IMR-90 (cell line): ENCODE data around the gene SEC14L1. TPM values are rescaled to one million over a fixed set of nuclear protein-coding genes. Genes with fewer than 3 reads are reported as not detected.

Source experiments
- ATAC-seq: fragments of 200-7000 bp; cut with Tn5 transposase; 2 replicates; pipeline ENCODE4 v1.9.1; 2020; ENCODE audit warnings: low read depth, mild to moderate bottlenecking, moderate library complexity
- BruUV-seq: library from RNA; stranded (reverse); fragments of 400-500 nt; replicated peaks from 2 replicates; lab custom pipeline; 2021; lab: Mats Ljungman, UMichigan
- CTCF ChIA-PET: fragments of 300-600 bp; formaldehyde crosslinking; extraction: SDS; loops from one replicate; lab custom pipeline; 2021; ENCODE audit warnings: antibody characterized with exemption; lab: Yijun Ruan, JAX
- POLR2A ChIA-PET: fragments of 300-600 bp; sonication (Branson Sonifier 250); formaldehyde crosslinking; loops from one replicate; lab custom pipeline; 2022; ENCODE audit warnings: antibody characterized with exemption; ENCODE audit not compliant: unreplicated experiment; lab: Charles Lee
- DNase-seq: peaks from one replicate; pipeline ENCODE4 v3.0.0; 2013
- H2AFZ ChIP-seq: replicated peaks from 2 replicates; pipeline ENCODE3; 2013; ENCODE audit warnings: low read length, mild to moderate bottlenecking; ENCODE audit not compliant: poor library complexity
- H2AK5ac ChIP-seq: 2 replicates; pipeline ENCODE4 v1.6.1; 2013; ENCODE audit warnings: low read depth, low read length, inconsistent platforms
- H2AK9ac ChIP-seq: replicated peaks from 2 replicates; pipeline ENCODE3; 2013; ENCODE audit warnings: mild to moderate bottlenecking, low read depth, low read length, moderate library complexity; ENCODE audit not compliant: poor library complexity
- H2BK120ac ChIP-seq: 2 replicates; pipeline ENCODE4 v1.6.1; 2013; ENCODE audit warnings: low read depth, low read length, inconsistent platforms
- H2BK15ac ChIP-seq: 3 replicates; pipeline ENCODE4 v1.6.1; 2013; ENCODE audit warnings: low read depth, low read length, inconsistent platforms
- H2BK20ac ChIP-seq: 2 replicates; pipeline ENCODE4 v1.6.1; 2013; ENCODE audit warnings: low read depth, mild to moderate bottlenecking, inconsistent platforms, low read length, moderate library complexity
- H2BK5ac ChIP-seq: 2 replicates; pipeline ENCODE4 v1.6.1; 2013; ENCODE audit warnings: mild to moderate bottlenecking, low read depth, low read length, inconsistent platforms; ENCODE audit not compliant: poor library complexity, severe bottlenecking
- H3K14ac ChIP-seq: replicated peaks from 2 replicates; pipeline ENCODE4 v1.6.1; 2013; ENCODE audit warnings: low read depth, low read length, inconsistent platforms
- H3K18ac ChIP-seq: 2 replicates; pipeline ENCODE4 v1.6.1; 2013; ENCODE audit warnings: low read depth, low read length, control low read depth
- H3K23ac ChIP-seq: 2 replicates; pipeline ENCODE4 v1.6.1; 2013; ENCODE audit warnings: low read depth, low read length, inconsistent platforms
- H3K27ac ChIP-seq: 2 replicates; pipeline ENCODE4 v1.5.1; 2013; ENCODE audit warnings: mild to moderate bottlenecking, control low read depth, low read length; ENCODE audit not compliant: insufficient read depth
- H3K27me3 ChIP-seq: 2 replicates; pipeline ENCODE4 v1.6.1; 2013; ENCODE audit warnings: low read length; ENCODE audit not compliant: control insufficient read depth, insufficient read depth
- H3K36me3 ChIP-seq: 2 replicates; pipeline ENCODE4 v1.6.1; 2013; ENCODE audit warnings: low read length, mixed read lengths; ENCODE audit not compliant: control insufficient read depth, insufficient read depth
- H3K4ac ChIP-seq: 2 replicates; pipeline ENCODE4 v1.6.1; 2013; ENCODE audit warnings: low read depth, low read length, inconsistent platforms
- H3K4me1 ChIP-seq: 2 replicates; pipeline ENCODE4 v1.6.1; 2013; ENCODE audit warnings: low read length, mixed read lengths; ENCODE audit not compliant: control insufficient read depth, insufficient read depth
- H3K4me2 ChIP-seq: 2 replicates; pipeline ENCODE4 v1.6.1; 2013; ENCODE audit warnings: low read depth, mild to moderate bottlenecking, control low read depth, low read length, moderate library complexity
- H3K4me3 ChIP-seq: 2 replicates; pipeline ENCODE4 v1.5.1; 2013; ENCODE audit warnings: low read depth, mild to moderate bottlenecking, control low read depth, low read length, moderate library complexity; ENCODE audit not compliant: insufficient read depth
- H3K56ac ChIP-seq: 2 replicates; pipeline ENCODE4 v1.6.1; 2013; ENCODE audit warnings: low read length, inconsistent platforms; ENCODE audit not compliant: insufficient read depth; ENCODE audit errors: extremely low read depth
- H3K79me1 ChIP-seq, 2 experiments: 2 replicates each; pipeline ENCODE4 v1.6.1; 2013; ENCODE audit warnings: low read length in 2 of 2, inconsistent platforms in 1 of 2, low read depth in 1 of 2
- H3K9ac ChIP-seq: 2 replicates; pipeline ENCODE4 v1.6.1; 2013; ENCODE audit warnings: low read depth, low read length, control low read depth
- H3K9me1 ChIP-seq: 2 replicates; pipeline ENCODE4 v1.6.1; 2013; ENCODE audit warnings: low read length, inconsistent platforms; ENCODE audit not compliant: insufficient read depth
- H3K9me3 ChIP-seq: 2 replicates; pipeline ENCODE4 v1.6.1; 2013; ENCODE audit warnings: low read length; ENCODE audit not compliant: control insufficient read depth, insufficient read depth
- H4K20me1 ChIP-seq: 2 replicates; pipeline ENCODE4 v1.6.1; 2013; ENCODE audit warnings: low read length, inconsistent platforms; ENCODE audit not compliant: insufficient read depth
- H4K5ac ChIP-seq: 2 replicates; pipeline ENCODE4 v1.6.1; 2013; ENCODE audit warnings: mild to moderate bottlenecking, low read depth, low read length, control low read depth
- H4K8ac ChIP-seq, 2 experiments: 2 replicates each; pipeline ENCODE4 v1.6.1; 2013; ENCODE audit warnings: low read depth in 2 of 2, low read length in 2 of 2, control low read depth in 1 of 2, inconsistent platforms in 1 of 2
- H4K91ac ChIP-seq: 2 replicates; pipeline ENCODE4 v1.6.1; 2013; ENCODE audit warnings: low read depth, low read length, inconsistent platforms; ENCODE audit not compliant: insufficient read depth
- BHLHE40 ChIP-seq: fragments of 150-350 bp; IDR thresholded peaks from 2 replicates; pipeline ENCODE4 v1.6.1; 2016; ENCODE audit warnings: mild to moderate bottlenecking, low read depth, low read length
- CEBPB ChIP-seq: IDR thresholded peaks from 2 replicates; pipeline ENCODE4 v1.6.1; 2012; ENCODE audit warnings: low read depth, low read length, improper control_type of control experiment
- MAFK ChIP-seq: IDR thresholded peaks from 2 replicates; pipeline ENCODE4 v1.6.1; 2012; ENCODE audit warnings: low read depth, low read length, improper control_type of control experiment
- MAZ ChIP-seq: IDR thresholded peaks from 2 replicates; pipeline ENCODE4 v1.6.1; 2012; ENCODE audit warnings: low read depth, mild to moderate bottlenecking, low read length, improper control_type of control experiment, moderate library complexity, borderline replicate concordance
- MXI1 ChIP-seq: IDR thresholded peaks from 2 replicates; pipeline ENCODE4 v1.6.1; 2012; ENCODE audit warnings: low read depth, mild to moderate bottlenecking, low read length, moderate library complexity, borderline replicate concordance
- NFE2L2 ChIP-seq: fragments of 150-350 bp; IDR thresholded peaks from 2 replicates; pipeline ENCODE4 v1.6.1; 2016; ENCODE audit warnings: low read depth, mild to moderate bottlenecking, low read length
- RAD21 ChIP-seq: IDR thresholded peaks from 2 replicates; pipeline ENCODE4 v1.6.1; 2012; ENCODE audit warnings: low read length, improper control_type of control experiment
- RCOR1 ChIP-seq: IDR thresholded peaks from 2 replicates; pipeline ENCODE4 v1.6.1; 2012; ENCODE audit warnings: mild to moderate bottlenecking, low read length, improper control_type of control experiment; ENCODE audit not compliant: insufficient replicate concordance
- RFX5 ChIP-seq: IDR thresholded peaks from 2 replicates; pipeline ENCODE4 v1.8.0; 2012; ENCODE audit warnings: low read depth, mild to moderate bottlenecking, low read length, moderate library complexity
- SMC3 ChIP-seq: fragments of 150-350 bp; IDR thresholded peaks from 2 replicates; pipeline ENCODE4 v1.6.1; 2016; ENCODE audit warnings: low read depth, mild to moderate bottlenecking, antibody characterized with exemption, low read length, moderate library complexity
- WGBS, 2 experiments: methylation state at CpG; one replicate each; pipeline versions ENCODE4 v1.1.5 to v1.1.7; 2013; ENCODE audit warnings: missing lambda C conversion rate in 2 of 2; ENCODE audit not compliant: insufficient read length in 1 of 2; ENCODE audit errors: extremely low coverage in 2 of 2; 5-methylcytosine and 5-hydroxymethylcytosine counted together
- dilution Hi-C: fragments of 300-500 bp; cut with HindIII; formaldehyde crosslinking; loops from one replicate; pipeline ENCODE4 v1.14.3; 2018; ENCODE audit warnings: low sequenced_read_pairs; ENCODE audit not compliant: unreplicated experiment
- in situ Hi-C: fragments of 300-500 bp; cut with MboI; formaldehyde crosslinking; loops from 3 replicates; pipeline ENCODE4 v1.14.3; 2019; ENCODE audit warnings: low sequenced_read_pairs, inconsistent platforms, mixed read lengths
- intact Hi-C: fragments of 100-400 bp; cut with micrococcal nuclease; formaldehyde crosslinking; loops from 2 replicates; pipeline ENCODE4 v1.10.0; 2022
- polyA plus RNA-seq, 3 experiments: library from polyadenylated mRNA; depleted of rRNA; stranded (reverse); fragments of >200 nt; gene quantifications; 2 replicates each; pipeline ENCODE4 v1.2.3, GENCODE V29; 2012; ENCODE audit warnings: low replicate concordance in 1 of 3
- total RNA-seq: library from RNA; depleted of rRNA; stranded (reverse); fragments of >200 nt; gene quantifications from 2 replicates; pipeline ENCODE4 v1.2.3, GENCODE V29; 2012
- TF ChIP-seq, protein P1 (sequence below): fragments of 150-350 bp; IDR thresholded peaks from 2 replicates; pipeline ENCODE4 v1.6.1; 2017; ENCODE audit warnings: mild to moderate bottlenecking, antibody characterized with exemption, low read length, low read depth
- TF ChIP-seq, protein P2 (sequence below): conservative IDR thresholded peaks from 2 replicates; pipeline ENCODE4 v1.5.1; 2012; ENCODE audit warnings: mild to moderate bottlenecking, low read depth, low read length, improper control_type of control experiment
- TF ChIP-seq, protein P3 (sequence below): fragments of 150-350 bp; IDR thresholded peaks from 2 replicates; pipeline ENCODE4 v1.6.1; 2016; ENCODE audit warnings: low read depth, mild to moderate bottlenecking, low read length, moderate library complexity, borderline replicate concordance

Gene SEC14L1
- total and polyA plus RNA-seq, 2 of the 4 experiments (the other 2 are of a cell fraction), result 24.9 to 35.8 TPM

DNA sequence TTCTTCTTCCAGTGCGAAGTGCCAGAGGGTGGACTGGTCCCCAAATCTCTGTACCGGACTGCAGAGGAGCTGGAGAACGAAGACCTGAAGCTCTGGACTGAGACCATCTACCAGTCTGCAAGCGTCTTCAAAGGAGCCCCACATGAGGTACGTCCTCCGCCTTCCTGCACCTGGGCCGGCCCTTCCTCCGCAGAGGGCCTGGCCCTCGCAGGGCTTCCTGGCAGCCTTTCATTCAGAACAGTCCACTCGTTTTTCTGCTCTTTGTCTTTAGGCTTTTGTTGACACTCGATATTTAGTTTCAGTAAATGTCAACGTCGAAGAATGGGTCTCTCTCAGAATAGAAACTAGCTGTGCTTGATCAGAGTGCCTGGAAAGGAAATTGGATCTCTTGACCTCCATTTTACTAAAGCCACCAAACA lies 68.6 kb downstream of the SEC14L1 start:
- no peak overlapping the region for H2BK15ac ChIP-seq
- H3K56ac ChIP-seq, result no peak overlapping the region
- no peak overlapping the region for H3K14ac ChIP-seq
- H4K20me1 ChIP-seq, result no peaks in the 10 kb centered on the region; the same call in 1 of the 2 replicates
- H3K4ac ChIP-seq, result no peak overlapping the region
- H2AFZ ChIP-seq, result no peak overlapping the region
- H3K18ac ChIP-seq, result no peak overlapping the region
- H2BK5ac ChIP-seq, result no peak overlapping the region
- H4K91ac ChIP-seq, result no peak overlapping the region
- H3K4me2 ChIP-seq, result no peak overlapping the region
- H3K4me3 ChIP-seq, result no peak overlapping the region
- H3K27me3 ChIP-seq, result no peaks in the 10 kb centered on the region
- ChIA-PET CTCF (no interaction called here), POLR2A (no interaction called here)
- H3K4me1 ChIP-seq, result no peaks in the 10 kb centered on the region; the same call in 1 of the 2 replicates
- intact Hi-C loops, result loop anchor here (5.0 kb wide), 1 partner anchor 112 kb away; no protein-coding TSS in a partner anchor
- no peak overlapping the region for H3K27ac ChIP-seq
- H4K5ac ChIP-seq, result no peak overlapping the region
- no peak overlapping the region for H3K23ac ChIP-seq
- 96% methylated on average over 4 of the region's 13 CpGs; no CpG with 5 or more reads in 1 of the 2 experiments for WGBS, 2 experiments
- no TSS peak for BruUV-seq
- no peak overlapping the region for H2BK20ac ChIP-seq
- H3K36me3 ChIP-seq, result peaks cover 69% of the 10 kb centered on the region
- H4K8ac ChIP-seq, result no peak overlapping the region
- DNase-seq (no peak), ATAC-seq (no peak)
- dilution Hi-C loops, result no loop called here
- peaks cover 8% of the 10 kb centered on the region for H3K9me1 ChIP-seq
- no peak overlapping the region for H2AK9ac ChIP-seq
- in situ Hi-C loops, result no loop called here
- no peak overlapping the region for H2BK120ac ChIP-seq
- H3K79me1 ChIP-seq, result peaks cover 16 to 42% of the 10 kb centered on the region in 2 experiments; a peak in 3 of 4 replicates
- no peak for TF ChIP-seq MAFK
- no peak for TF ChIP-seq CEBPB
- TF ChIP-seq, protein P1, sequence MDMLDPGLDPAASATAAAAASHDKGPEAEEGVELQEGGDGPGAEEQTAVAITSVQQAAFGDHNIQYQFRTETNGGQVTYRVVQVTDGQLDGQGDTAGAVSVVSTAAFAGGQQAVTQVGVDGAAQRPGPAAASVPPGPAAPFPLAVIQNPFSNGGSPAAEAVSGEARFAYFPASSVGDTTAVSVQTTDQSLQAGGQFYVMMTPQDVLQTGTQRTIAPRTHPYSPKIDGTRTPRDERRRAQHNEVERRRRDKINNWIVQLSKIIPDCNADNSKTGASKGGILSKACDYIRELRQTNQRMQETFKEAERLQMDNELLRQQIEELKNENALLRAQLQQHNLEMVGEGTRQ, result no peak
- TF ChIP-seq, protein P2, sequence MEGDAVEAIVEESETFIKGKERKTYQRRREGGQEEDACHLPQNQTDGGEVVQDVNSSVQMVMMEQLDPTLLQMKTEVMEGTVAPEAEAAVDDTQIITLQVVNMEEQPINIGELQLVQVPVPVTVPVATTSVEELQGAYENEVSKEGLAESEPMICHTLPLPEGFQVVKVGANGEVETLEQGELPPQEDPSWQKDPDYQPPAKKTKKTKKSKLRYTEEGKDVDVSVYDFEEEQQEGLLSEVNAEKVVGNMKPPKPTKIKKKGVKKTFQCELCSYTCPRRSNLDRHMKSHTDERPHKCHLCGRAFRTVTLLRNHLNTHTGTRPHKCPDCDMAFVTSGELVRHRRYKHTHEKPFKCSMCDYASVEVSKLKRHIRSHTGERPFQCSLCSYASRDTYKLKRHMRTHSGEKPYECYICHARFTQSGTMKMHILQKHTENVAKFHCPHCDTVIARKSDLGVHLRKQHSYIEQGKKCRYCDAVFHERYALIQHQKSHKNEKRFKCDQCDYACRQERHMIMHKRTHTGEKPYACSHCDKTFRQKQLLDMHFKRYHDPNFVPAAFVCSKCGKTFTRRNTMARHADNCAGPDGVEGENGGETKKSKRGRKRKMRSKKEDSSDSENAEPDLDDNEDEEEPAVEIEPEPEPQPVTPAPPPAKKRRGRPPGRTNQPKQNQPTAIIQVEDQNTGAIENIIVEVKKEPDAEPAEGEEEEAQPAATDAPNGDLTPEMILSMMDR, result no peak
- TF ChIP-seq RAD21, result no peak
- TF ChIP-seq RFX5, result no peak
- TF ChIP-seq, protein P3, sequence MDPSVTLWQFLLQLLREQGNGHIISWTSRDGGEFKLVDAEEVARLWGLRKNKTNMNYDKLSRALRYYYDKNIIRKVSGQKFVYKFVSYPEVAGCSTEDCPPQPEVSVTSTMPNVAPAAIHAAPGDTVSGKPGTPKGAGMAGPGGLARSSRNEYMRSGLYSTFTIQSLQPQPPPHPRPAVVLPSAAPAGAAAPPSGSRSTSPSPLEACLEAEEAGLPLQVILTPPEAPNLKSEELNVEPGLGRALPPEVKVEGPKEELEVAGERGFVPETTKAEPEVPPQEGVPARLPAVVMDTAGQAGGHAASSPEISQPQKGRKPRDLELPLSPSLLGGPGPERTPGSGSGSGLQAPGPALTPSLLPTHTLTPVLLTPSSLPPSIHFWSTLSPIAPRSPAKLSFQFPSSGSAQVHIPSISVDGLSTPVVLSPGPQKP, result no peak
- TF ChIP-seq MXI1, result no peak
- no peak for TF ChIP-seq SMC3
- no peak for TF ChIP-seq MAZ
- no peak for TF ChIP-seq NFE2L2
- no peak for TF ChIP-seq BHLHE40
- no peak for TF ChIP-seq RCOR1
- H2AK5ac ChIP-seq, result no peak overlapping the region
- no peaks in the 10 kb centered on the region for H3K9me3 ChIP-seq
- H3K9ac ChIP-seq, result no peak overlapping the region
